Fibroblast of skin of right biceps (primary cell): ENCODE data around the gene MCUR1.
"Not testable (repeated sequence)": the region's sequence is repeated elsewhere in the genome, so short reads cannot be mapped to it uniquely, and the experiment has no call there.

ENCODE experiments used
- DNase-seq: peaks from one replicate; pipeline ENCODE4 v3.0.0-alpha.2; 2013

Gene MCUR1

DNA sequence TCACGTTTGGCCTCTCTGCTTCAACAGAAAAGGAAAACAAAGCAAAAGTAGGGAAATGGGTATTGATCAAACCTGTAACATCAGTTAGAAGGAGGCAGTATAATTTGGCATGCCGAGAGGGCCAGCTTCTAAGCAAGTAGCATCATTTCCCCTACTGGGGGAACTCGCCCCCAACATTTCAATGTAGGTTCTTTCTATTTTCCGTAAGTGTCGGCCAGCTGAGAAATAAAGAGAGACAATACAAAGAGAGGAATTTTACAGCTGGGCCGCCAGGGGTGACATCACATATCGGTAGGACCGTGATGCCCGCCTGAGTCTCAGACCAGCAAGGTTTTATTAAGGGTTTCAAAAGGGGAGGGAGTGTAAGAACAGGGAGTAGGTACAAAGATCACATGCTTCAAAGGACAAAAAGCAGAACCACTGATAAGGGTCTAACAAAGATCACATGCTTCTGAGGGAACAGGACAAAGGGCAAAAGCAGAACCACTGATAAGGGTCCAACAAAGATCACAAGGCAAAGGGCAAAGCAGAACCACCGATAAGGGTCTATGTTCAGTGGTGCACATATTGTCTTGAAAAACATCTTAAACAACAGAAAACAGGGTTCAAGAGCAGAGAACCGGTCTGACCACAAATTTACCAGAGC lies 14.4 kb upstream of the MCUR1 start:
- not testable (repeated sequence) for DNase-seq

GRCh38 chr6:13827032-13827431 lies 12.7 kb upstream of the MCUR1 start:
- DNase-seq = no peak

DNA sequence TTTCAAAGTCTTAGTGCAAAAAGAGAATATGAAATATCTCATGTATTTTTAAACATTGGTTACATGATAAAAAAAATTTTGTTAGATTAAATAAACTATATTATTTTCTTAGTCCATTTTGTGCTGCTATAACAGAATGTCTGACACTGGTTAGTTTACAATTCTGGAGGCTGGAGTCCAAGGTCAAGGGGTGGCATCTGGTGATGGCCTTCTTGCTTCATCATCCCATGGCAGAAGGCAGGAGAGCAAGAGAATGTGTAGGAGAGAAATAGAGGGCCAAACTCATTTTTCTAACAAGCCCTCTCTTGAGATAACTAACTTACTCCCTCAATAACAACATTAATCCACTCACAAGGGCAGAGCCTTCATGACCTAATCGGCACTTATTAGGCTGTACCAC lies 11.5 kb upstream of the MCUR1 start:
- no peak for DNase-seq

DNA sequence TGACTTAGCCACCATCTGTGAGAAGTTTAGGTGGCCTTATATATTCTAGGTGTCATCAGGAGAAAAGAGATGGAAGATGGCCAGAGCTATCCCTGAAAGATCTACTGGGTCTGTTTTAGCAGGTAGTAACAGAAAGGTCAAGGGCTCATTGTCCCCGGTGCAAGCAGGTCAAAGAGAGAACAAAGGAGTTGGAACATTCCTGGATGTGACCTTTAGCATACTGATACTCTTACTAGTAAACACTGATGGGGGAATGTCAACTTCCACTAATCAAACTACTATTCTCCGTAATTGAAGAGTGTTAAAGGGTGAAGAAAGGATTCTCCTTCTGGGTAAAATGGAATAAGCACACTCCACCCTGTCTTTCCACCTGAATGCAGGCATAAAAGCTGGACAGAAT lies 4.0 kb upstream of the MCUR1 start:
- DNase-seq = no peak

DNA sequence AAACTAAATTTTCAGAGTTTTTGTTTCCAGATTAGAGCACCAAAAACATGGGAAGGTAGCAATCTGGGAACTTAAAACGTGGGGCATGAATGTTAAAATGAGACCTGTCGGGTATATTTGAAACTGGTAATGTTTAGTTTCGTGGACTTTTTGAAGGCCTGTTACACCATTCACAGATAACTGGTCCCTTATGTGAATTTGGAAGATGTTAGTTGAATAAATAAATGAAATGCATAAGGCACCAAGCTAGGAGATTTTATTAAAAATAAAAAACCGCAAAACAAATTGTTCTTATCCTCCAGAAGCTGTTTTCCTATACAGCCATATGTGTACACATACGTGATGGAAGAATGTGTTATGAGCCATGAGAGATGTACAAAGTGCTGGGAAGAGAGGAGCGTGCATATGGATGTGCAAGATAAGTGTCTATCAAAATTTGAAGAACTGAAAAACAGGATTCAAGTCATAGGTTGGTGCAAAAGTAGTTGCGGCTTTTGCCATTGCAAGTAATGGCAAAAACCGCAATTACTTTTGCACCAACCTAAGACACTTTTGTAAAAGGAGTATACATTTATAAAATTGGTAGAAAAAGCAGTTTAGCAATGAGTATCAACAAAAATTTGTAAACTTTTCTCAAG lies 700 bp upstream of the MCUR1 start:
- DNase-seq = peak; percentile 12

DNA sequence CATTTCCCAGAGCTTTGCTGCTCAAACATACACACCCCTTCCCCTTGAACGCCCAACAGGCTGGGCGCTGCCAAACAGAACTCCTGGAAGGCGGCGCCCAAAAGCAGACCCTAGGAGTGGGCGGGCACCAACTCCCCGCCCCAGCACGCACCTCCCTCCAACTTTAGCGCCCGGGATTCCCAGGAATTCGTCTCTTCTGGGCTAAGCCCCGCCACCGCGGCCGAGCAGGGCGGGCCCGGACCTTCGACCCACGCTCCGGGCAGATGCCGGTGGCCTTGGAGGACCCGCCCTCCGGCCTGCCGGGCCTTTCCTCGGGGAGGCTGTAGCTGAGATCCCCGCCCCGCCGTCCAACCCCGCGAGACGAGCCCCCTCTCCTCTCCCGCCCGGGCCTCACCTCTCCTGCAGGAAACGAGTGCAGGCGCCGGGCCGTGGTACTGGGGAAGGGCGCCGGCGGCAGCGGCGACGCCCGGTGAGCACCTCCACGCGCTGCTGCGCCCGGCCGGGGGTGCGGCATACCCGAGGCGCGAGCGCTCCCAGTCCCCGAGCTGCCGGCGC lies 659 bp downstream of the MCUR1 start:
- peak; percentile 78 for DNase-seq

- no peak for DNase-seq
Measured at GRCh38 chr6:13813026-13813425, 1.3 kb downstream of the MCUR1 start.

- no peak for DNase-seq
Measured at GRCh38 chr6:13812359-13812642, 2.1 kb downstream of the MCUR1 start.

- no peak for DNase-seq
Measured at GRCh38 chr6:13811627-13812358, 2.6 kb downstream of the MCUR1 start.

DNA sequence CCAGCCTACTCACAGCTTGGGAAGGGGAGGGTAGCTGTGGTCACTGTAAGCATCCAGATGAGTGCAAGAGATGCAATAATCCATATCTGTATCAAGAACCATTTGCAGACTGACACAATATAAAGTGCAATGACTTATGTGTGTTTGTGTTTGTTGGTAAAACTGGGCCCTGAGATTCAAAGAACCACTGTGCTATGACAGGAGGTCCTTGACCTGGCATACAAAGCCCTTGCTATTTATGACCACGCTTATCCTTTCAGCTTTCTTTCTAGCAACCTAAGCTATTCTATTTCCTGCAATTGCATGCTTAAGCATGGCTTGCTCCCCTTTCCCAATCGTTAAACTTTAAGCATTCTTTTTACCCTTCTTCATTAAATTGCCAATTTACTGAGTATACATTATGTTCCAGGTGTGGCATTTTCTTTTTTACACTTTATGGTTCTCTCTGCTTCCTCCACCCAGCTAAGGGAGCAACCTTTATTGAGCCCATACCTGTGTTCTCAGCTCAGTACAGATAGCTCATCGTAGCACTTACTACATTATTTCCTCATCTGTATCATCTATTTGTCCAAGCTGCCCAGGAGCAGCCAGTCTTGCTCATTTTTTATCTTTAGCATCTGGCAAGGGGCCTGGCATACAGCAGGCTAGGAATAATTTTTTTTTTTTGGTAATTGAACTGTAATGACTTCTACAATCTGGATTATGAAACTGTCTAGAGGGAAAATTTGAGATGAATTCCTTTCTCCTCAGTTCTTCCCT lies 3.5 kb downstream of the MCUR1 start:
- DNase-seq = no peak

GRCh38 chr6:13808801-13809200 lies 5.6 kb downstream of the MCUR1 start:
- DNase-seq = no peak

DNA sequence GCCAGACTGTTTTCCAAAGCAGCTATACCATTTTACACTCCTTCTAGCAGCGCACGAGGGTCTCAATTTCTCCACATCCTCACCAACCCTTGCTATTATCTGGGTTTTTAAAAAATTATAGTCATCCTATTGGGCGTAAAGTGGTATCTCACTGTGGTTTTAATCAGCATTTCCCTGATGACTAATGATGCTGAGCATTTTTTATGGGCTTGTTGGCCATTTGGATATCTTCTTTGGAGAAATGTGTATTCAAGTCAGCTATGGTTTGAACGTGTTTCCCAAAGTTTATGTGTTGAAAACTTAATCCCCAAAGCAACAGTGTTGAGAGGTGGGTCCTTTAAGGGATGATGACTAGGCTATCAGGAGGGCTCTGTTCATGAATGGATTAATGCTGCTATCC lies 6.7 kb downstream of the MCUR1 start:
- DNase-seq = peak; percentile 59

- DNase-seq = peak; percentile 17
Measured at GRCh38 chr6:13803581-13803980, 10.8 kb downstream of the MCUR1 start.

GRCh38 chr6:13800615-13801014 lies 13.7 kb downstream of the MCUR1 start:
- no peak for DNase-seq

GRCh38 chr6:13796781-13797180 lies 17.6 kb downstream of the MCUR1 start:
- no peak for DNase-seq

DNA sequence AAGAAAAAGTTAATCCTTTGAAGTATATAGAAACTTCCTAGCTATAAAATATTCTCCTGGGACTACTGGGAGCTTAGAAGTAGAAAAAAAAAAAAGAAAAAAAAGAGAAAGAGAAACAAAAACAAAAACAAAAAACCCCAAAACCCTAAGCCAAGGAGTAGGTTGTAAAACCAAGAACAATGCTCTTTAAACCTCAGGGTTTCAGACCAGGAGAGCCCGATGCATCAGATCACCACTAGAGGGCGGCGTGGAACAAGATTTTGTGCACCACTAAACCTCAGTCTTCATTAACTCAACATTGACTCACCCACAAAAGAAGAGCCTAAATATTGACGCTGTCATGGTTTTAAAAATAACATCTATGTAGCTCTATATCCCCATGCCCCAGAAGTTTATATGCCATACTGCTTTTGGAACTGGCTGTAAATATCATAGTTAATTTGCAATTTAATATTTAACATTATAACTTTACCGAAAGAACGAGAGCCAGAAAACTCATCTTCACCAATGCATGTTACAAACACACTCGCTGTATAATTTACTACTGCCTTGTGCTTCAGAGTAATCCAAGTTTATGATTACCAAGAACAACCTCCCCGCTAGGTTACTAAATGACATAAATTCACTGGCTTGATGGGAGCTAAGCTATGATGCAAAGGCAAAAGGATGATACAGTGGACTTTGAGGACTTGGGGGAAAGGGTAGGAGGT lies 19.2 kb downstream of the MCUR1 start:
- peak; percentile 86 for DNase-seq

DNA sequence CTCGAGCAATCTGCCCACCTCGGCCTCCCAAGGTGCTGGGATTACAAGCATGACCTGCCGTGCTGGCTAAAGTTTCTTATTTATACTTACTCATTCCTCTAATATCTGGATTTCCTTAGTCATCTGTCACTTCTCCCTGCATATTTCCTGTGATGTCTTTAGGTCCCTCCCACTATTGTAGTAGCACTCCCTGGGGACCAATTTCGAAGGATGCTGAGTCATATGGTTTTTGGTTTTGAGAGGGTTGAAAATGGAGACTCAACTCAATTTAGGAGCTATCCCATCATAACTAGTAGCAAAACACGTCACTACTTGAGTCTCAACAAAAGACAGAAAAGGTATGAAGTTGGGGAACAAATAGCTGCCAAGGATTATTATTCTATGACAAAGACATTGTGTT lies 20.2 kb downstream of the MCUR1 start:
- peak; percentile 95 for DNase-seq

- no peak for DNase-seq
Measured at GRCh38 chr6:13789746-13790145, 24.6 kb downstream of the MCUR1 start.

DNA sequence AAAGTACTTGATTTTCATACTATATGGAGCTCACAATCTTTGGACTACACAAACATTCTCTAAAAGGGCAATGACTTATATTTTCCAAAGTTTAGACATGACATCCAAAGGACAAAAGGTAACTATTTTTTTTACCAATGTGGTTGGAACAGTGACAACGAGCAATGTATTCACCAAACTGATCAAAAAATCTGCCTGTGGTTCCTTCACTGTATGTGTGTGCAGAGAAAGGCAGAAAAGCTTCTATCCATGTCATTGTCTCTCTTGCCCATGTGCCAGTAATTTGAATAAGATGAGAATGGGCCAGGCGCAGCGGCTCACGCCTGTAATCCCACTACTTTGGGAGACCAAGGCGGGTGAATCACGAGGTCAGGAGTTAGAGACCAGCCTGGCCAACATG lies 25.5 kb downstream of the MCUR1 start:
- DNase-seq = no peak

- DNase-seq = peak; percentile 66
Measured at GRCh38 chr6:13787137-13787536, 27.2 kb downstream of the MCUR1 start.

DNA sequence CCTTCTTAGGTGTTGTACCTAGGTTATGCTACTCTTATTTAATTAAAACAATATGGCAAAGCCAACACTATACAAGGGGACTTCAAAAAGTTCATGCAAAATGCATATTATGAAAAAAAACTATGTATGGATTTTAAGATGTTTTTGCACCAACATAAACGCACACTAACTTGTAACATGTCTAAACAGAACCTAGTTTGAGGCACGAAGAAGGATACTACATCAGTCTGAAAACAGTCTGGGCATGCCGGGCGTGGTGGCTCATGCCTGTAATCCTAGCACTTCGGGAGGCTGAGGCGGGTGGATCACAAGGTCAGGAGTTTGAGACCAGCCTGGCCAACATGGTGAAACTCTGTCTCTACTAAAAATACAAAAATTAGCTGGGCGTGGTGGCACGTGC lies 34.2 kb downstream of the MCUR1 start:
- not testable (repeated sequence) for DNase-seq

- DNase-seq = no peak
Measured at GRCh38 chr6:13778028-13778427, 36.3 kb downstream of the MCUR1 start.

- no peak for DNase-seq
Measured at GRCh38 chr6:13776602-13777001, 37.8 kb downstream of the MCUR1 start.
